Stimulated activated naive CD8-positive, alpha-beta T cell treated with anti-CD3 and anti-CD28 coated beads, Interleukin-15, Interleukin-2, amounts not matched to agents 100 ng/mL and 50 ng/mL, for 24 hours (primary cell): ENCODE measurements around the gene SEMA6C.
"Not testable (repeated sequence)": the region's sequence is repeated elsewhere in the genome, so short reads cannot be mapped to it uniquely, and the experiment has no call there.

Source experiments
- H3K27ac Mint-ChIP-seq: one replicate; pipeline ENCODE4 v1.8.0; 2021; ENCODE audit warnings: mild to moderate bottlenecking, mixed read lengths
- H3K27me3 Mint-ChIP-seq: one replicate; pipeline ENCODE4 v1.8.0; 2021; ENCODE audit warnings: mixed read lengths
- H3K36me3 Mint-ChIP-seq: one replicate; pipeline ENCODE4 v1.8.0; 2021; ENCODE audit warnings: low read depth, mixed read lengths
- H3K4me1 Mint-ChIP-seq: one replicate; pipeline ENCODE4 v1.8.0; 2021; ENCODE audit warnings: low read depth, mixed read lengths
- H3K4me3 Mint-ChIP-seq: one replicate; pipeline ENCODE4 v1.8.0; 2021; ENCODE audit warnings: mild to moderate bottlenecking, mixed read lengths
- H3K9me3 Mint-ChIP-seq: one replicate; pipeline ENCODE4 v1.8.0; 2021; ENCODE audit warnings: mixed read lengths

SEMA6C gene, protein sequence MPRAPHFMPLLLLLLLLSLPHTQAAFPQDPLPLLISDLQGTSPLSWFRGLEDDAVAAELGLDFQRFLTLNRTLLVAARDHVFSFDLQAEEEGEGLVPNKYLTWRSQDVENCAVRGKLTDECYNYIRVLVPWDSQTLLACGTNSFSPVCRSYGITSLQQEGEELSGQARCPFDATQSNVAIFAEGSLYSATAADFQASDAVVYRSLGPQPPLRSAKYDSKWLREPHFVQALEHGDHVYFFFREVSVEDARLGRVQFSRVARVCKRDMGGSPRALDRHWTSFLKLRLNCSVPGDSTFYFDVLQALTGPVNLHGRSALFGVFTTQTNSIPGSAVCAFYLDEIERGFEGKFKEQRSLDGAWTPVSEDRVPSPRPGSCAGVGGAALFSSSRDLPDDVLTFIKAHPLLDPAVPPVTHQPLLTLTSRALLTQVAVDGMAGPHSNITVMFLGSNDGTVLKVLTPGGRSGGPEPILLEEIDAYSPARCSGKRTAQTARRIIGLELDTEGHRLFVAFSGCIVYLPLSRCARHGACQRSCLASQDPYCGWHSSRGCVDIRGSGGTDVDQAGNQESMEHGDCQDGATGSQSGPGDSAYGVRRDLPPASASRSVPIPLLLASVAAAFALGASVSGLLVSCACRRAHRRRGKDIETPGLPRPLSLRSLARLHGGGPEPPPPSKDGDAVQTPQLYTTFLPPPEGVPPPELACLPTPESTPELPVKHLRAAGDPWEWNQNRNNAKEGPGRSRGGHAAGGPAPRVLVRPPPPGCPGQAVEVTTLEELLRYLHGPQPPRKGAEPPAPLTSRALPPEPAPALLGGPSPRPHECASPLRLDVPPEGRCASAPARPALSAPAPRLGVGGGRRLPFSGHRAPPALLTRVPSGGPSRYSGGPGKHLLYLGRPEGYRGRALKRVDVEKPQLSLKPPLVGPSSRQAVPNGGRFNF

DNA sequence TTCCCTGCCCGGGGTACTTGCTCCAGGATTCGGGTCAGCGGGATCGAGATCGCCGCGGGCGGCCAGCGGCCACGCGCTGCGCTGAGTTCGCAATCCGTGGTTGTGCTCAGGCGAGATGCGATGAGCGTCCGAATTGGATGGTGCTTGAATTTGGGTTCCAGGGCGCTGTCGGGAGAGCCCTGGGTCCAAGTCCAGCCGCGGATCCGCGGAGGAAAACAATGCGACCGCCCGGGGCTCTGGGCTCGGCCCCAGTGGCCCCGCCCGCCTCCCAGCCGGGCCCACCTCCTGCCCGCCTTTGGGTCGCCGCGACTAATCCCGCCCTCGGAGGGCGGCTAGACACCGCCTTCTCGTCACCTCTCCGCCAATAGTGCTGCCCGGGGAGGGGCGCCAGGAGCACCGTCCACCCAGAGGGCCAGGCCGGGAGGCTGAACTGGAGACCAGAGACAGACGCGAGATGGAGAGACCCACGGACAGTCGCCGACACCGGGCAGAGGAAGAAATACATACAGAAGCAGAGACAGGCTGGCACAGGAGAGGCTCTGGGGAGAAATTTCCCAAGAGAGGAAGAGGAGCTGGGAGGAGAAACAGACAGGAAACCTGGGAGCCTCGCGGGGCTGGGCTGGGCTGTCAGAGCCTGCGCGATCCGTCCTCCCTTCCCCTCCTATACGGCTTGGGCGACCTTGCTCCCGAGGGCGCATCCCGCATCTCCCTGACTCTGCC lies at the start of gene SEMA6C:
Gene SEMA6C (minus strand): TSS at position 220 of the 720 bp plus-strand sequence. CDS start 4,010 bp downstream, outside the sequence.
- H3K4me1 Mint-ChIP-seq: peaks cover 12% of the 10 kb centered on the region
- H3K9me3 Mint-ChIP-seq: no peaks in the 10 kb centered on the region
- peak within 1 kb of the TSS; percentile 90 for H3K4me3 Mint-ChIP-seq
- no peaks in the 10 kb centered on the region for H3K36me3 Mint-ChIP-seq
- H3K27me3 Mint-ChIP-seq: peaks cover 5% of the 10 kb centered on the region
- peak within 1 kb of the TSS; percentile 85 for H3K27ac Mint-ChIP-seq

DNA sequence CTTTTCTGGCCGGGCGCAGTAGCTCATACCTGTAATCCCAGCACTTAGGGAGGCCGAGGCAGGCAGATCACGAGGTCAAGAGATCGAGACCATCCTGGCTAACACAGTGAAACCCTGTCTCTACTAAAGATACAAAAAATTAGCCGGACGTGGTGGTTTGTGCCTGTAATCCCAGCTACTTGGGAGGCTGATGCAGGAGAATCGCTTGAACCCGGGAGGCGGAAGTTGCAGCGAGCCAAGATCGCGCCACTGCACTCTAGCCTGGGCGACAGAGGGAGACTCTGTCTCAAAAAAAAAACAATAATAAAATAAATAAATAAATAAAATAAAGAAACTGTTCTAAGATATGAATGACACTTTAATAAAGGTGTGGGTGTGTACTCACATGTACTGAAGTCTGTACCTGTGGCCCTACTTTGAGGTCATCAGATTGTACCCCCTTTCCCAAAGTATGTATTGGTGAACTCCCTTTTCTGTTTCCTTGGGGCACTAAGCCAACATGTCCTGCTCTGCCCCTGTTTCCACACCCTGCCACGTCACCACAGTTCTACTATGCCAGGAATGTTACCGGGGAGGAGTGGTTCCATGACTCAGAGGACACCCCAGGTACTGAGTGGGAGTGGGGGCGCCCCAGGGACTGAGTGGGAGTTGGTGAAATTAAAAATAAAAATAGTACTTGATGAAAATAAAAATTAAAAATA lies 48.6 kb upstream of the SEMA6C start:
- peaks cover 18% of the 10 kb centered on the region for H3K36me3 Mint-ChIP-seq
- peaks cover 38% of the 10 kb centered on the region for H3K4me1 Mint-ChIP-seq
- not testable (repeated sequence) for H3K27ac Mint-ChIP-seq, H3K9me3 Mint-ChIP-seq, H3K4me3 Mint-ChIP-seq, H3K27me3 Mint-ChIP-seq

DNA sequence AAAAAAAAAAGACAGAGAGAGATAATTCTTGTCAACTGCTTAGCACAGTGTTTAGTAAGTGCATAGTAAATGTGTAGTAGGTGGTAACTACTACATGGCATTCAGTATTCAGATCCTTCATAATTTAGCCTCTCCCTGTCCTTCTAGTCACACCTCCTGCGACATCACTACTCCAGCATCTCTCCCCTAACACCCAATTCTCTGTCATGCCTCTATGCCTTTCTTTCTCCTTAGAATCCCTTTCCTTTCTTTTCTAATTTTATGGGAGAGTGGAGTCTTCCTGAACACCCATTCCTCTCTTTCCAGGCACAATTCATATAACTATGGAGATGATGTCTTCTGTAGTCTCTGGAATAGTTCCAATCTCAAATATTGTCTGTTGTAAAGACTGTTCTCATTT lies 47.4 kb upstream of the SEMA6C start:
- Mint-ChIP-seq H3K4me3 (no peak overlapping the region), H3K27me3 (no peaks in the 10 kb centered on the region), H3K27ac (no peak overlapping the region)

DNA sequence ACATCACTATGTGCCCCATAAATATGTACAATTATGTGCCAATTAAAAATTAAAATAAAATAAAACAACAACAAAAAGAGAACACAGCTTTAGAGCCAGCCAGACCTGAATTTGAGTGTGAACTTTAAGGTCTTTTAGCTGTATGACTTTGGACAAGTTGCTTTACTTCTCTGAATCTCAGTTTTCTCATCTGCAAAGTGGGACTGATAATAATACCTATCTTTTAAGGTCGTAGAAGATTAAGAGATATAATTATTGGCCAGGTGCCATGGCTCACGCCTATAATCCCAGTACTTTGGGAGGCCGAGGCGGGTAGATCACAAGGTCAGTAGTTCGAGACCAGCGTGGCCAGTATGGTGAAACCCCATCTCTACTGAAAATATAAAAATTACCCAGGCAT lies 46.9 kb upstream of the SEMA6C start:
- H3K4me3 Mint-ChIP-seq: no peak overlapping the region
- peaks cover 37% of the 10 kb centered on the region for H3K4me1 Mint-ChIP-seq
- peaks cover 3% of the 10 kb centered on the region for H3K36me3 Mint-ChIP-seq
- no peak overlapping the region for H3K27ac Mint-ChIP-seq
- no peaks in the 10 kb centered on the region for H3K9me3 Mint-ChIP-seq
- no peaks in the 10 kb centered on the region for H3K27me3 Mint-ChIP-seq

More for the DNA sequence above, 47.4 kb upstream of the SEMA6C start:
- H3K36me3 Mint-ChIP-seq: peaks cover 6% of the 10 kb centered on the region
- H3K9me3 Mint-ChIP-seq: no peaks in the 10 kb centered on the region
- H3K4me1 Mint-ChIP-seq: peaks cover 34% of the 10 kb centered on the region

DNA sequence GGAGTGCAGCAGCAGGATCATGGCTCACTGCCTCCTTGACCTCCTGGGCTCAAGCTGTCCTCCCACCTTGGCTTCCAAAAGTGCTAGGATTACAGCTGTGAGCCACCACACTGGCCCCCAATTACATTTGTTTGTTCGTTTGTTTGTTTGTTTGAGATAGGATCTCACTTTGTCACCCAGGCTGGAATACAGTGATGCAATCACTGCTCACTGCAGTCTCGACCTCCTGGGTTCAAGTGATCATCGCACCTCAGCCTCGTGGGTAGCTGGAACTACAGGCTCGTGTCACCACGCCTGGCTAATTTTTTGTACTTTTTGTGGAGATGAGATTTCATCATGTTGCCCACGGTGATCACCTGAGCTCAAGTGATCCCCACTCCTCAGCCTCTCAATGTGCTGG lies 45.6 kb upstream of the SEMA6C start:
- H3K27me3 Mint-ChIP-seq: no peaks in the 10 kb centered on the region
- H3K9me3 Mint-ChIP-seq: no peaks in the 10 kb centered on the region
- H3K4me1 Mint-ChIP-seq: peaks cover 34% of the 10 kb centered on the region
- H3K27ac Mint-ChIP-seq: no peak overlapping the region
- H3K36me3 Mint-ChIP-seq: peaks cover 3% of the 10 kb centered on the region
- no peak overlapping the region for H3K4me3 Mint-ChIP-seq

DNA sequence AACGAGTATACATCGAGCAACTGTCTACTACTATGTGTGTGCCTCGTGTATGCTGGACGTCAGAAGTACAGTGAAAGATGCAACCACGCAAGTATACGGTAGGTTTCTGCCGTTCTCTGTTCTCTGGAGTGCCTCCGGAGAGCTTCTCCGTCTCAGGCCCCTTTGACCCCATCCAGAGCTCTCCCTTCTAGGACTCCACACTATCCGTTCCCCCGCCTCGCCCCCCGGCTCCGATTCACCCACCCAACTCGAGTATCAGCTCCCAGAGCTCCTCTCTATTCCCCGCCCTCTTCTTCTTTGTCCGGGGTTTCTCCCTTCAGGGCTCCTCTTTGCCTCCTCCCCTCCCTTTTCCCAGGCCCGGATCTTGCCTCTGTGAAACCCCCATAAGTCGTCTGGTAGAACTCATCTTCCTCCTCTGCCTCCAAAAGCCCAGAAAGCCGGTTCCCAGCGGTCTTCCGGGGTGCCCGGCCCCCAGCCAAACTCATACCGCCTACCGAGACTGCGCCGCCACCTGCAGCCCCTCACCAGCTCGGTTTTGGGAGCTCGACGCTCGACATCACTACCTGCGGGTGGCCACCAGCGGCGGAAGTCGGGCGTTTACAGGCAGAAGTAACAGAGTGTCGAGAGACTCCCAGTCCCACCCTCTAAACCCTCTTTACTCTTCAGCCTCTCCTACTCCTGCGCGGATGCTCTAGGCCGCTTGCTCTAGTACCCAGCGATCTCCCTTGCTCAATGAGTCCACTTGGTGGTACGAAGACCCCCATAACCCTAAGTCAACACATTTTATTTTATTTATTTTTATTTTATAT lies 43.4 kb upstream of the SEMA6C start, which contains the start of gene VPS72:
Gene VPS72 (minus strand): TSS at position 561 of the 809 bp plus-strand sequence. CDS start 76 bp downstream, at position 485.
- Mint-ChIP-seq H3K27ac (peak within 1 kb of the TSS; percentile 98), H3K36me3 (peaks cover 15% of the 10 kb centered on the region), H3K9me3 (no peaks in the 10 kb centered on the region), H3K27me3 (no peaks in the 10 kb centered on the region), H3K4me1 (peaks cover 30% of the 10 kb centered on the region), H3K4me3 (peak within 1 kb of the TSS; percentile 98)

DNA sequence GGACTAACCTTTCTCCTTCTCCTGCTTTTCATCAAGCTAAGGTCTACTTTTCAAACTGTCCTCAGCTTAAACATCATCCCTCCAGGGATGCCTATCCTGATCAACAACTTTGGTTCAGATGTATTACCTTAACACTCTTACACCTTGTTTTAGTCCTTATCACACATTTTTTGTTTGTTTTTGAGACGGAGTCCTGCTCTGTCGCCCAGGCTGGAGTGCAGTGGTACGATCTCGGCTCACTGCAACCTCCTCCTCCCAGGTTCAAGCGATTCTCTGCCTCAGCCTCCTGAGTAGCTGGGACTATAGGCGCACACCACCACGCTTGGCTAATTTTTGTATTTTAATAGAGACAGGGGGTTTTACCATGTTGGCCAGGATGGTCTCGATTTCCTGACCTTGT lies 42.2 kb upstream of the SEMA6C start:
- Mint-ChIP-seq H3K4me3 (peak overlapping the region; percentile 98), H3K36me3 (peaks cover 24% of the 10 kb centered on the region), H3K27ac (peak overlapping the region; percentile 98), H3K4me1 (peaks cover 30% of the 10 kb centered on the region)
- not testable (repeated sequence) for H3K27me3 Mint-ChIP-seq, H3K9me3 Mint-ChIP-seq

DNA sequence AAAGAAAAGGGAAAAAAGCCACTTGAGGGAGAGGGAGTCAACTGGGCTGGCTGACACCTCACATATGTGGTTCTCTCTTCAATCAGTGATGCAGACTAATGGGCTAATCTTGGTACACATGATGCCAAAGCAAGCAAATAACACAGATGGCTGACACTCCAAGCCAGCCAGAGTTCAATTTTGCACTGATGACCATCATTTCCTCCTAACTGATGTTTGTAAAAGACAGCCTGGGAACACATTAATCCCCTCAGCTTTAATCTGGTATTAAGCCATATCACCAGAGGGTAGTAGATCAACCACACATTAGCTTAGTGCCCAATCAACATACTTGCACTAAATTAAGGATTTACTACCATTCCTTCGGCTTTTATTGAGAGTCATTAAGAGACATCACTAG lies 40.8 kb upstream of the SEMA6C start:
- Mint-ChIP-seq H3K36me3 (peaks cover 36% of the 10 kb centered on the region), H3K27me3 (no peaks in the 10 kb centered on the region), H3K9me3 (no peaks in the 10 kb centered on the region), H3K4me3 (no peak overlapping the region), H3K27ac (no peak overlapping the region), H3K4me1 (peaks cover 30% of the 10 kb centered on the region)

DNA sequence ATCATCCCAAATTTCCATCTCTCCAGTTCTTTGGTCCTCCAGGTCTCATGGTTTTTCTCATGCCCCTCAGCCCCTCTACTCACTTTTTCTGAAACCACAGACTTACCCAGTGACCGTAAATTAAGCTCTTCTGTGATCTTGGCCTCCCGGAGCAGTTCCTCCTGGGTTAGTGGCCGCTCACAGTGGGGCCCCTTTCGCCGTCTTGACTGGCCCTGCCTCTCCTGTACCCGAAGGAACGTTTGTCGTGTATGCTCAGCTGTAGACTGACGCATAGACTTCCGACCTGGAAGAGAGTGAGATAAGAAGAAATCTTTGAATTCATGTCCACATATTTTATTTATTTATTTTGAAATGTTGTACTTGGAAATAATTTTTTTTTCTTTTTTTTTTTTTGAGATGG lies 37.8 kb upstream of the SEMA6C start:
- Mint-ChIP-seq H3K4me1 (peaks cover 16% of the 10 kb centered on the region), H3K9me3 (no peaks in the 10 kb centered on the region), H3K36me3 (peaks cover 52% of the 10 kb centered on the region), H3K27me3 (no peaks in the 10 kb centered on the region), H3K4me3 (no peak overlapping the region), H3K27ac (no peak overlapping the region)

DNA sequence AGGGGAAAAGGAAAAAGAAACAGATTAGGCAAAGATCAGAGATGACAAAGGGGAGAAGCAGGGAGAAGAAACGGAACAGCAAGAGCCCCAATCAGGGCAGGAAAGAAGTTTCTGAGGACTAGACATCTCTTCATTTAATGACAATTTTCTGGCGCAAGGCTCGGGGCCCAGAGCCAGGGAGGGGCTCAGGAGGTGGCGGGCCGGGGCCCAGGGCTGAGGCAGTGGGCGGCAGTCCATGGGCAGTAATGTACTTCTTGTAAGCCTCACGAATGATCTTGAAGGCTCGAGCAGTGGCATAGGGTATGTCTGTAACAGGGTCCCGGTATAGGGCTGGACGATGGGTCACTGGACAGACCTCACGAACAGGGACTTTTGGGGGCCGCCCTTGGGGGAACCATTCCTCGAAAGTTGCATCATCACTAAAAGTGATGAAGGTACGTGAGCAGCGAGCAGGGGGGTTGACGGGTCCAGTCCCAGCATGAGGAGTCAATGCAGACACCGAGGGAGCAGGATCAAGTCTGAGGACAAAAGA lies 30.1 kb upstream of the SEMA6C start:
- Mint-ChIP-seq H3K9me3 (no peaks in the 10 kb centered on the region), H3K36me3 (peaks cover 60% of the 10 kb centered on the region), H3K27ac (no peak overlapping the region)

DNA sequence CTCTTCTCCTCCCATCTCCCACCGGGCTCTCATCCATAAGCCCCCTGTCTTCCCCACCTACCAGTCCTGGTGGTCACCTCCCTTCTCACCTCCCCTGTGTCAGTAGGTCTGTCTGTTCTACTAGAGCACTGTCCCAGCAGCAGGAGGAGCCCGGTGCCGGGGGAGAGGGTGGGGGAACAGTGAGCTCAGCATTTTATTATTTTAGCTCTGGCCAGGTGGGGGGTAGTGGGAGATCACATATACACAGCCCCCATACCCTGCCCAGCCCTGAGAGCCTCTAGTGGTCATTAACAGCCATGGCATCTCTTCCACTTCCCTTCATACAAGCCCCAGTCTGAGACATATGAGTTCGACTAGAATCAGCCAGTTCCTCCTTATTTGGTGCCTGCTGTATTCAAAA lies 29.4 kb upstream of the SEMA6C start, which contains the start of gene TMOD4:
Gene TMOD4 (minus strand): TSS at position 119 of the 400 bp plus-strand sequence. CDS start 1,106 bp downstream, outside the sequence.
- no peak within 1 kb of the TSS for H3K4me3 Mint-ChIP-seq
- peaks cover 56% of the 10 kb centered on the region for H3K36me3 Mint-ChIP-seq
- no peaks in the 10 kb centered on the region for H3K27me3 Mint-ChIP-seq
- no peaks in the 10 kb centered on the region for H3K4me1 Mint-ChIP-seq
- peak within 1 kb of the TSS; percentile 67 for H3K27ac Mint-ChIP-seq
- no peaks in the 10 kb centered on the region for H3K9me3 Mint-ChIP-seq

More for the DNA sequence above, 30.1 kb upstream of the SEMA6C start:
- H3K4me3 Mint-ChIP-seq: no peak overlapping the region
- no peaks in the 10 kb centered on the region for H3K4me1 Mint-ChIP-seq
- H3K27me3 Mint-ChIP-seq: no peaks in the 10 kb centered on the region

DNA sequence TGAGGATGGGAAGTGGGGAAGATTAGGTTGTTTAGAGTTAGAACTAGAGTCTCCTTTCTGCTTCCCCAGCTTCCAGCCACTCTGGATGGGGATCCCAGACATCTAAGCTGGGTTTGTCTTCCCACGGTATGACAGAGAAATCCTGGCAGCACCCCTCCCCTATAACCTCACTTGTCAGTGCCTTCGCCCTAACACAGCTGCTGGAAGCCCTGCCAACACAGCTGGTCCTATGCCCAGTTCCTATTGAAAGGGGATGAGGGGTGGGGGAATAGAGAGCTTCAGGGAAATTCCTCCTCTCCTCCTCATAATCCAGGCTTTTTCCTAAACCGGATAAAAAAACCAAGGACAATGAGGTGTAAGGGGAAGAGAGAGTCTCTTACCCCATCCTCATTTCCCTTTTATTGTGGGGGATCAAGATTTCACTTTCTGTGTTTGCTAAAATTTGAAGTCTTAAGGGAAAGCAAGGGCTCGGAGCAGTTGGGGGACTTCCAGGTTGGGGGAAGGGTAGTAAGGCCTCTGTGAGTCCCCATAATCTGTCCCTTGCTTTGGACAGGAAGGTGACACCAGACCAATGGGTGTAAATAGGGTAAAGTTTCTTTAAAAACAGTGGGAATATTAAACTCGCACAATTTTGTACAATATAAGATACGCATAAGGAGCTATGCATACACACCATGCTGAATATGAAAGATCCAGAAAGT lies 28.8 kb upstream of the SEMA6C start:
- H3K27ac Mint-ChIP-seq: no peak overlapping the region
- no peaks in the 10 kb centered on the region for H3K27me3 Mint-ChIP-seq
- peaks cover 52% of the 10 kb centered on the region for H3K36me3 Mint-ChIP-seq
- H3K4me1 Mint-ChIP-seq: no peaks in the 10 kb centered on the region
- no peaks in the 10 kb centered on the region for H3K9me3 Mint-ChIP-seq
- H3K4me3 Mint-ChIP-seq: no peak overlapping the region

DNA sequence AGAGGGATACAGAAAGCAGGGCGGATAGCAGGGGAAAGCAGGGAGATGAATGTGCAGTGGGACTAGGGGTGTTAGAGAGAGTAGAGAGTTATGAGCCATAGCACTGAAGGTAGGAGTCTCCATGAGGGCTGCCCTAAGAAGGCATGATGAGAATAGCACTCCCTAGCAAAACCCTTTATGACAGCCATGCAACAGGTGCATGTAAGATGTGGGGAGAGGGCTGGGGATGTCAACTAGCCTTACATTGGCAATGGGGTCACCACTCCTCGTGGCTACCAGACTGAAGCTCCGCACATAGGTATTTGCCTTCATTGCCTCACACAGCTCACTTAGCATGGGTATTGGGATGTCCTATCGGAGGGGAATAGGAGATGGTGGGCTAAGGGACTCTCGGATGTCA lies 24.8 kb upstream of the SEMA6C start:
- Mint-ChIP-seq H3K36me3 (peaks cover 55% of the 10 kb centered on the region), H3K4me1 (peaks cover 15% of the 10 kb centered on the region), H3K9me3 (no peaks in the 10 kb centered on the region), H3K27ac (peak overlapping the region; percentile 45), H3K4me3 (no peak overlapping the region), H3K27me3 (no peaks in the 10 kb centered on the region)
